HepG2 (cell line): Measurements from ENCODE around the gene PKDREJ. TPM values are rescaled to one million over a fixed set of nuclear protein-coding genes. Genes with fewer than 3 reads are reported as not detected.

Source experiments
- AFF4 ChIP-seq: sonication (generic); formaldehyde crosslinking; IDR thresholded peaks from 2 replicates; pipeline ENCODE4 v1.4.0; 2020; ENCODE audit warnings: missing genetic modification reagents
- HMG20B ChIP-seq: conservative IDR thresholded peaks from 2 replicates; pipeline ENCODE4 v1.6.1; 2016; ENCODE audit warnings: missing genetic modification reagents, missing compliant biosample characterization
- HNRNPUL1 ChIP-seq: fragments of 200-400 bp; formaldehyde crosslinking; IDR thresholded peaks from 2 replicates; pipeline ENCODE4 v1.6.1; 2017; ENCODE audit warnings: low read depth, mild to moderate bottlenecking, low read length, moderate library complexity
- KLF6 ChIP-seq: IDR thresholded peaks from 2 replicates; pipeline ENCODE4 v1.8.0; 2016; ENCODE audit warnings: missing biosample characterization, missing genetic modification reagents
- MXD4 ChIP-seq: IDR thresholded peaks from 2 replicates; pipeline ENCODE4 v1.6.1; 2016; ENCODE audit warnings: mild to moderate bottlenecking, missing biosample characterization, missing genetic modification reagents
- NCOA5 ChIP-seq: sonication (generic); formaldehyde crosslinking; IDR thresholded peaks from 2 replicates; pipeline ENCODE4 v1.4.0; 2020; ENCODE audit warnings: missing genetic modification reagents
- PBX2 ChIP-seq: IDR thresholded peaks from 2 replicates; pipeline ENCODE4 v1.6.1; 2016; ENCODE audit warnings: control low read depth
- POLR2G ChIP-seq: fragments of 200-400 bp; formaldehyde crosslinking; IDR thresholded peaks from 2 replicates; pipeline ENCODE4 v1.6.1; 2018; ENCODE audit warnings: mild to moderate bottlenecking, low read depth, low read length, moderate library complexity
- RFX1 ChIP-seq: fragments of 450-650 bp; IDR thresholded peaks from 2 replicates; pipeline ENCODE4 v1.6.1; 2017
- SAFB2 ChIP-seq: sonication (generic); formaldehyde crosslinking; IDR thresholded peaks from 2 replicates; pipeline ENCODE4 v1.5.1; 2020; ENCODE audit warnings: missing genetic modification reagents, low read depth, mild to moderate bottlenecking, borderline replicate concordance
- SPEN ChIP-seq: sonication (generic); formaldehyde crosslinking; IDR thresholded peaks from 2 replicates; pipeline ENCODE4 v1.5.1; 2020; ENCODE audit warnings: low read depth, mild to moderate bottlenecking, missing genetic modification reagents
- SSRP1 ChIP-seq: IDR thresholded peaks from 2 replicates; pipeline ENCODE4 v1.6.1; 2016; ENCODE audit warnings: control low read depth
- TRIM24 ChIP-seq: sonication (generic); formaldehyde crosslinking; IDR thresholded peaks from 2 replicates; pipeline ENCODE4 v1.8.0; 2022; ENCODE audit warnings: mild to moderate bottlenecking, missing genetic modification reagents
- ZBTB1 ChIP-seq: sonication (generic); formaldehyde crosslinking; IDR thresholded peaks from 2 replicates; pipeline ENCODE4 v1.4.0; 2020; ENCODE audit warnings: missing genetic modification reagents, borderline replicate concordance
- ZBTB34 ChIP-seq: sonication (generic); formaldehyde crosslinking; IDR thresholded peaks from 2 replicates; pipeline ENCODE4 v1.8.0; 2022; ENCODE audit warnings: mild to moderate bottlenecking, missing genetic modification reagents
- ZNF362 ChIP-seq: sonication (generic); formaldehyde crosslinking; IDR thresholded peaks from 2 replicates; pipeline ENCODE4 v1.4.0; 2020; ENCODE audit warnings: missing genetic modification reagents, mild to moderate bottlenecking, borderline replicate concordance
- ZNF513 ChIP-seq: sonication (generic); formaldehyde crosslinking; conservative IDR thresholded peaks from 2 replicates; pipeline ENCODE4 v1.5.0; 2020; ENCODE audit warnings: missing genetic modification reagents
- ZNF556 ChIP-seq: sonication (generic); formaldehyde crosslinking; IDR thresholded peaks from 2 replicates; pipeline ENCODE4 v1.4.0; 2020; ENCODE audit warnings: mild to moderate bottlenecking, missing genetic modification reagents, borderline replicate concordance
- ZNF615 ChIP-seq: sonication (generic); formaldehyde crosslinking; IDR thresholded peaks from 2 replicates; pipeline ENCODE4 v1.5.0; 2020; ENCODE audit warnings: mild to moderate bottlenecking, missing genetic modification reagents, borderline replicate concordance
- polyA plus RNA-seq, 8 experiments: library from polyadenylated mRNA; depleted of rRNA in 3 of 8; stranded (reverse) in 7 of 8; unstranded in 1 of 8; fragments of >200 nt; fragmentation: Illumina TruSeq in 4 of 8; extraction: Trizol in 4 of 8; gene quantifications; 2 replicates each; pipeline versions ENCODE4 v1.2.1 to v1.2.3, GENCODE V29; 2011 to 2016; ENCODE audit warnings: low read depth in 4 of 8, missing spikeins in 1 of 8, mixed read lengths in 1 of 8; ENCODE audit not compliant: insufficient read depth in 1 of 8
- total RNA-seq, 5 experiments: library from RNA; depleted of rRNA; stranded (reverse); fragments of >200 nt; fragmentation: Illumina TruSeq; extraction: Trizol; gene quantifications; 2 replicates each; pipeline ENCODE4 v1.2.3, GENCODE V29; 2016; ENCODE audit warnings: low read depth in 1 of 5

PKDREJ gene
- total and polyA plus RNA-seq, 2 of the 13 experiments (the other 11 are each of a cell fraction or from before 2014, with no cell fraction given) = not detected

GRCh38 chr22:46250035-46250782 is 12.9 kb downstream of the PKDREJ start, which contains the start of gene CDPF1 (continued):
- TF ChIP-seq PBX2 (CRISPR knock-in tag) (no peak), SAFB2 (CRISPR knock-in tag) (peak; percentile 73; the same call in 1 of the 2 replicates), HNRNPUL1 (no peak), ZNF513 (CRISPR knock-in tag) (no peak), KLF6 (peak; percentile 92), RFX1 (no peak), AFF4 (CRISPR knock-in tag) (no peak; the same call in 1 of the 2 replicates), ZBTB1 (CRISPR knock-in tag) (no peak), ZNF362 (peak; percentile 57; the same call in 1 of the 2 replicates), SSRP1 (CRISPR knock-in tag) (no peak), MXD4 (CRISPR knock-in tag) (peak; percentile 56), SPEN (peak; percentile 88), ZBTB34 (CRISPR knock-in tag) (0 out of 2 replicates have a peak, but pooled peaks have one; percentile 35), POLR2G (peak; percentile 91), ZNF556 (CRISPR knock-in tag) (no peak), TRIM24 (no peak), HMG20B (no peak), NCOA5 (no peak), ZNF615 (peak; percentile 41; the same call in 1 of the 2 replicates)
